ENCODE data around the gene PDPN. TPM values are rescaled to one million over a fixed set of nuclear protein-coding genes. Genes with fewer than 3 reads are reported as not detected.

PDPN gene
- polyA plus RNA-seq, 1 donor (not counting 4 experiments of a cell fraction or from before 2014, with no cell fraction given), result 29.9 TPM

GRCh38 chr1:13643017-13643416 is 59.4 kb downstream of the PDPN start:
- H2AFZ ChIP-seq (ENCODE audit: control insufficient read depth, low read length), result no peak overlapping the region
- H3K4me3 ChIP-seq (ENCODE audit: control insufficient read depth in 2 of 3, extremely low read depth in 1 of 3, insufficient read depth in 2 of 3, low read depth in 1 of 3, low read length in 3 of 3), result no peak overlapping the region
- peaks cover 4% of the 10 kb centered on the region for H3K4me1 ChIP-seq (ENCODE audit: control insufficient read depth, extremely low read depth, insufficient read depth, low read length)
- no peak overlapping the region for H3K27ac ChIP-seq (ENCODE audit: control insufficient read depth, insufficient read depth, low read length)
- H3K9ac ChIP-seq (ENCODE audit: control insufficient read depth, extremely low read depth, insufficient read depth, low read length), result no peak overlapping the region
- no peaks in the 10 kb centered on the region for H3K27me3 ChIP-seq (ENCODE audit: control insufficient read depth, extremely low read depth, insufficient read depth, low read length)
- dilution Hi-C loops (cut with MboI; ENCODE audit: extremely low pct_ligation_motif_present, low sequenced_read_pairs), result no loop called here
- H3K79me2 ChIP-seq (ENCODE audit: control insufficient read depth, insufficient read depth, low read length), result no peaks in the 10 kb centered on the region
- H4K20me1 ChIP-seq (ENCODE audit: control insufficient read depth, extremely low read depth, insufficient read depth, low read length), result no peaks in the 10 kb centered on the region
- H3K9me1 ChIP-seq (ENCODE audit: control insufficient read depth, extremely low read depth, insufficient read depth, low read length), result no peaks in the 10 kb centered on the region
- H3K9me3 ChIP-seq (ENCODE audit: control insufficient read depth, low read depth, low read length), result peaks cover 2% of the 10 kb centered on the region
- no peak overlapping the region for H3K4me2 ChIP-seq (ENCODE audit: control insufficient read depth, extremely low read depth, insufficient read depth, low read depth, low read length)
- FAIRE-seq (no peak), DNase-seq (ENCODE audit: low read depth, low spot score) (no peak)
- TF ChIP-seq CTCF (optimal IDR thresholded peaks at IDR 0.05 in 1 of 3, IDR thresholded peaks at IDR 0.05 in 1 of 3, conservative IDR thresholded peaks at IDR 0.05 in 1 of 3; ENCODE audit: extremely low read depth in 1 of 3, insufficient read depth in 2 of 3, low read length in 3 of 3) (no peak), EZH2 (IDR thresholded peaks at IDR 0.05; ENCODE audit: low read length) (no peak)
- no peaks in the 10 kb centered on the region for H3K36me3 ChIP-seq (ENCODE audit: control insufficient read depth in 2 of 2, extremely low read depth in 1 of 2, insufficient read depth in 2 of 2, low read length in 2 of 2)

- no peaks in the 10 kb centered on the region for H3K79me2 ChIP-seq (ENCODE audit: control insufficient read depth, insufficient read depth, low read length)
- H3K27me3 ChIP-seq (ENCODE audit: control insufficient read depth, extremely low read depth, insufficient read depth, low read length), result no peaks in the 10 kb centered on the region
- H3K4me3 ChIP-seq (ENCODE audit: control insufficient read depth in 2 of 3, extremely low read depth in 1 of 3, insufficient read depth in 2 of 3, low read depth in 1 of 3, low read length in 3 of 3), result no peak overlapping the region
- H2AFZ ChIP-seq (ENCODE audit: control insufficient read depth, low read length), result no peak overlapping the region
- no peaks in the 10 kb centered on the region for H3K9me1 ChIP-seq (ENCODE audit: control insufficient read depth, extremely low read depth, insufficient read depth, low read length)
- DNase-seq (ENCODE audit: low read depth, low spot score), result no peak
- H3K9ac ChIP-seq (ENCODE audit: control insufficient read depth, extremely low read depth, insufficient read depth, low read length), result no peak overlapping the region
- no peaks in the 10 kb centered on the region for H3K36me3 ChIP-seq (ENCODE audit: control insufficient read depth in 2 of 2, extremely low read depth in 1 of 2, insufficient read depth in 2 of 2, low read length in 2 of 2)
- no peaks in the 10 kb centered on the region for H3K9me3 ChIP-seq (ENCODE audit: control insufficient read depth, low read depth, low read length)
- H3K27ac ChIP-seq (ENCODE audit: control insufficient read depth, insufficient read depth, low read length), result no peak overlapping the region
- peak; percentile 20 for FAIRE-seq
- H3K4me2 ChIP-seq (ENCODE audit: control insufficient read depth, extremely low read depth, insufficient read depth, low read depth, low read length), result no peak overlapping the region
- dilution Hi-C loops (cut with MboI; ENCODE audit: extremely low pct_ligation_motif_present, low sequenced_read_pairs), result no loop called here
- TF ChIP-seq CTCF (optimal IDR thresholded peaks at IDR 0.05 in 1 of 3, IDR thresholded peaks at IDR 0.05 in 1 of 3, conservative IDR thresholded peaks at IDR 0.05 in 1 of 3; ENCODE audit: extremely low read depth in 1 of 3, insufficient read depth in 2 of 3, low read length in 3 of 3) (no peak), EZH2 (IDR thresholded peaks at IDR 0.05; ENCODE audit: low read length) (no peak)
- H4K20me1 ChIP-seq (ENCODE audit: control insufficient read depth, extremely low read depth, insufficient read depth, low read length), result no peaks in the 10 kb centered on the region
- peaks cover 4% of the 10 kb centered on the region for H3K4me1 ChIP-seq (ENCODE audit: control insufficient read depth, extremely low read depth, insufficient read depth, low read length)
Measured at GRCh38 chr1:13646521-13646920, 62.9 kb downstream of the PDPN start.

All from keratinocyte (primary cell).